Hematopoietic multipotent progenitor cell treated with erythropoietin and hydrocortisone succinate and interleukin-3 and kit ligand, for 15 days (in vitro differentiated cells): ENCODE results near the gene ACADVL.
"Not testable (repeated sequence)": the region's sequence is repeated elsewhere in the genome, so short reads cannot be mapped to it uniquely, and the experiment has no call there.

Source experiments
- DNase-seq: peaks from one replicate; pipeline ENCODE4 v3.0.0-alpha.2; 2015; ENCODE audit warnings: low spot score

Gene ACADVL

GRCh38 chr17:7219812-7220592 lies at the start of gene ACADVL, which contains the start of gene DLG4:
Gene ACADVL, plus strand, starts transcription at chr17:7219938. Its CDS starts 47 bp downstream, at chr17:7219985.
Gene DLG4, minus strand, starts transcription at chr17:7219836.
- peak; percentile 83 for DNase-seq

DNA sequence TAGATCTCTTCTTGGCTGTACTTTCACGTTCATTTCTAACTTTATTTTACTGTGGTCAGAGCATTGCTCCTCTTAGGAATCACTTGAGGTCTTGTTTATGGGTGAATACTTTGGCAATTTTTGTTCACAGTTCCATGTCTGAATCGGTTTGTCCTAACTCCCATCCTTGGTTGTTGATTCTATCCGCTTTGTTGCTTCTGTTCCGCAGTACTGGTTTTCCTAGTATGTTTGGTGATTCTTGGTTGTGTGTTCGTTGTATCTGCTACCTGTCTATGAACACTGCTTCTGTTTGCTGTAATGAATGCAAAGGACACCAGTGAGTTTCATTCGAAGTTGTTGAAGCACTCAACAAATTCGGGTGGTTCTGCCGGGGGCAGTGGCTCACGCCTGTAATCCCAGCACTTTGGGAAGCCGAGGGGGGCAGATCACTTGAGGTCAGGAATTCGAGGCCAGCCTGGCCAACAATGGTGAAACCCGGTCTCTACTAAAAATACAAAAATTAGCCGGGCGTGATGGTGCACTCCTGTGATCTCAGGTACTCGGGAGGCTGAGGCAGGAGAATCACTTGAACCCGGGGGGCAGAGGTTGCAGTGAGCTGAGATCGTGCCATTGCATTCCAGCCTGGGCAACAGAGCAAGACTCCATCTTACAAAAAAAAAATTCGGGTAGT lies 47.1 kb upstream of the ACADVL start:
- not testable (repeated sequence) for DNase-seq

DNA sequence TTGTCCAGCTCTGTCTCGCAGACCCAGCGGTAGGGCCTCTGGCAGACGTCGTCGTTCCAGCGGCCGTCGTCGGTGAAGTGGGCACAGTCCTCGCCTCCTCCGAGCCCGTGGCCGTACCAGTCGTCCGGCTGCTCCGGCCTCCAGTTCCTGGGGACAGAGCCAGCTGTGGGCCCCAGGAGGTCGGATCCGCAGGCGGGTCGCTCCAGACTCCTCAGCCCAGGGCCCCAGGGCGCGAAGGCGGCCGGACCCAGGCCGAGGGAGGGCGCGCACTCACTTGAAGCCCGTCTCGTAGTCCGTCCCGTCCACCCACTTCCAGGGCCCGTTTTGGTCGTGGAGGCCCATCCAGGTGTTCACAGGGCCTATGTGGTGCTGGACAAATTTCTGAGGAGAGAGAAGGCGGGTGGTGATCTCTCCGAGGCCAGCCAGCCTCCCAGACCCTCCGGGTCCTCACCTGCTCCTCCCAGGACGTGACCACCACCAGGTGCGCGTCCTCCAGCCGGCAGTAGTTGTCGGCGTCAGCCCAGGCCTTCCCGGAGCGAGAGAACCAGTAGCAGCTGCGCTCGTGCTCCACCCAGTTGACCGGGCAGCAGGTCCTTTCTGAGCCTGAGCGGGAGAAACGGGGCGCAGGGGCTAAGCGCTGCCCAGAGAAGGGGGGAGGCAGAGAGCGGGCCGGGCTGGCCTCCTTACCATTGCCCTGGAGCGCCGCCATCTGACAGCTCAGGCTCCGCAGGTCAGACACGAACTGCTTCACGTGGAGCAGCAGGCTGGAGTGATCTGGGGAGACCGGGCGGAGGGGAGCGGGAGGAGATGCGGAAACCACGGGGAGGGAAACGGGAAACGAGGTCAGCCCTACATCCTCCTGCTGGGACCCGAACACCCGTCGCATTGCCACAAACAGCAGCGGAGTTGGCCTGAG lies 45.8 kb upstream of the ACADVL start:
- peak; percentile 10 for DNase-seq

GRCh38 chr17:7174603-7175326 lies 45.0 kb upstream of the ACADVL start:
- DNase-seq: no peak

DNA sequence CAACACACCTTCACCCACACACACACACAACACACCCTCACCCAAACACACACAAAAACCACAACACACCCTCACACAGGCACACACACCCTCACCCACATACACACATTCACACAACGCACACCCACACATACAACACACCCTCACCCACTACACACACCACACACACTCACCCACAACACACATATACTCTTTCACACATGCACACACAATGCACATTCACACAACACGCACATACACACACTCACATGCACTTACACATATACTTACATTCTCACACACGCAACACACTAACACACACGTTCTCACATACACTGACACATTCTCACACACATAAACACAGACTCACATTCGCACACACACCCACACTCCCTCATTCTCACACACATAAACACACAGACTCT lies 44.4 kb upstream of the ACADVL start:
- no peak for DNase-seq

DNA sequence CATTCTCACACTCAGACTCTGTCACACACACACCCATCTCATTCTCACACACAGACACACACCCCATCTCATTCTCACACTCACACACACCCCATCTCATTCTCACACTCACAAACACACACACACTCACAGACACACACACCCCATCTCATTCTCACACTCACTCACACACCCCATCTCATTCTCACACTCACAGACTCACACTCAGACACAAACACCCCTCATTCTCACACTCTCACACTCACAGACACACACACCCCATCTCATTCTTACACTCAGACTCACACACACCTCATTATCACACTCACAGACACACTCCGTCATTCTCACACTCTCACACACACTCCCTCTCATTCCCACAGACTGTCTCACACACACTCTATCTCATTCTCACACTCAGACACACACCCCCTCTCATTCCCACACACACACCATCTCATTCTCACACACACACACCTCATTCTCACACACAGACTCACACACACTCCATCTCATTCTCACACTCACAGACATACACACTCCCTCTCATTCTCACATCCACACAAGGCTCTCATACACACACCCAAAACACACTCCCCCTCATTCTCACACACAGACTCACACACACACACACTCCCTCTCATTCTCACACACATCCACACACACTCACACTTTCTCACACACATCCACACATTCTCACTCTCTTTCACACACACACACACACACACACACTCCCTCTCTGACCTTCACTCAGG lies 43.5 kb upstream of the ACADVL start:
- no peak for DNase-seq

DNA sequence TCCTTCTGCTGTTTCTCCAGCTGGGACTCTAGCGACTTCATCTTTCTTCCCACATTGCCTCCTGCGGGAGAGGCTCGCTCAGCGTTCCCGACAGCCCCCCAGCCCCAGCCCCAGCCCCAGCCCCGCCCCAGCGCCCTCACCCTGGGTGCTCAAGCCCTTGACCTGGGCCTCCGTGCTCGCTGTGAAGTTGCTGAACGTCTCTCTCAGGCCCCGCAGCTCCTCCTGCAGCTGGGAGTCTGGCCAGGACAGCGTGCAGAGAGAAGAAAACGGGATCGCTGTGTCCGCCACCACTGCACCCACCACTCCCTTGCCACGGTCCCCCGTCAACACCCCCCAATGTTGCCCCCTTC lies 42.9 kb upstream of the ACADVL start:
- no peak for DNase-seq

- DNase-seq: peak; percentile 24
Measured at GRCh38 chr17:7177191-7177953, 42.4 kb upstream of the ACADVL start.

DNA sequence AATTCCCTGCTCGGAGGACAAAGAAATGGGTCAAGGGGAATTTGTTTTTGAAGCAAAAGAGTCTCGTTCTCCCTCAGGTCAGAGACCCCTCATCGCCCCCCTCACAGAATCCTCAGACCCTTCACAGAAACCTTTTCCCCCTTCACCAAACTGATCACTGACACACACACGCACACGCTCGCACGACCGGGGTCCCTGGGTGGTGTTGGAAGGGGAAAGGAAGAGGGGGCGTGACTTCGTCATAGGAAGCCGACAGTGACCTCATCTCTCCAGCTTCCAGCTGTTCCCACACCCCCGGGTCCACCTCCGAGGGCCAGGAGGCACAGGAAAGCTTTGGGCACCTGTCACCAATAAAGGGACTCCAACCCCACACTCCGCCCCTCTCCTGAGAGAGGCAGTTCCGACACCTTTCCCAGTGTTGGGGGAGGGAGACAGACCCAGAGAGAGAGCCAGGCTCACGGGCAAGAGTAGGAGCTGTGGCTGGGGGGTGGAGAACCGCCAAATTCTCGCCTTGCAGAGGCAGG lies 41.7 kb upstream of the ACADVL start:
- no peak for DNase-seq

DNA sequence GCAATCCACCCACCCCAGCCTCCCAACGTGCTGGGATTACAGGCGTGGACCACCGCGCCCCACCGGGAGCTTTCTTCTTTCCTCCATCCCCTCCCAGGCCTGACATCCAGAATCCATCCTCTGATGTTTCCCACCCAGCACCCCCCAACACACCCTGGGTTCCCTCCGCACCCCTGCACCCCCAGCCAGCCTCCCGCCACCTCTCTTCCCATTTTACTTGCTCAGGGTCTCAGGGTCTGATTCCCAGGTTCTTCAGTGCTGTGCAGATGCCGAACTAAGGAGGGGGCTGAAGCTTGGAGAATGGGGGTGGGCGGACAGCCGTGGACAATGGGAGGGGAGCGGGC lies 40.8 kb upstream of the ACADVL start:
- DNase-seq: no peak

- no peak for DNase-seq
Measured at GRCh38 chr17:7179317-7180254, 40.2 kb upstream of the ACADVL start, which contains the start of gene ASGR1. Gene ASGR1, minus strand, starts transcription at chr17:7179370. Its CDS starts 807 bp downstream, at chr17:7178563.

- not testable (repeated sequence) for DNase-seq
Measured at GRCh38 chr17:7182101-7182500, 37.6 kb upstream of the ACADVL start.

DNA sequence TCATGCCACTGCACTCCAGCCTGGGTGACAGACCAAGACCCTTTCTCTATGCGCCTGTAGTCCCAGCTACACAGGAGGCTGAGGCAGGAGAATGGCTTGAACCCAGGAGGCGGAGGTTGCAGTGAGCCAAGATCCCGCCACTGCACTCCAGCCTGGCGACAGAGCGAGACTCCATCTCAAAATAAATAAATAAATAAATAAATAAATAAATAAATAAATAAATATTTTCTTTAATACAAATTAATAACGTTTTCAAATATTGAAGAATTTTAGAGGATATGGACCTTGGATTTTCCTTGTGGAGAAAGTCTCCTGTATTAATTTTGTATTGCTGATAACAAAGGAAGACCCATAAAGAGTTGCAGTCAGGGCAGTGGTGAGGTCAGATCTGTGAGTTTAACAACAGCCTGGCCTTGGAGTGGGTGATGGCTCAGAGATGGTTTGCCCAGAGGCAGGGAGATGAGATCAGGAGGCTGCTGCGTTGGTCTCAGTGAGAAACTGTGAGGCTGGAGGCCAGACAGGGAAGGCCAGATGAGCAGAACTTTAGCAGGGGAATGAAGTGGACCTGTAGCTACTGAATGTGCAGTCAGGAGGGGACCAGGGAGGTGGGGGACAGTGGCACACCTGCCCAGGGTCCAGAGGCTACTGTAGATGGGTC lies 36.2 kb upstream of the ACADVL start:
- DNase-seq: no peak

DNA sequence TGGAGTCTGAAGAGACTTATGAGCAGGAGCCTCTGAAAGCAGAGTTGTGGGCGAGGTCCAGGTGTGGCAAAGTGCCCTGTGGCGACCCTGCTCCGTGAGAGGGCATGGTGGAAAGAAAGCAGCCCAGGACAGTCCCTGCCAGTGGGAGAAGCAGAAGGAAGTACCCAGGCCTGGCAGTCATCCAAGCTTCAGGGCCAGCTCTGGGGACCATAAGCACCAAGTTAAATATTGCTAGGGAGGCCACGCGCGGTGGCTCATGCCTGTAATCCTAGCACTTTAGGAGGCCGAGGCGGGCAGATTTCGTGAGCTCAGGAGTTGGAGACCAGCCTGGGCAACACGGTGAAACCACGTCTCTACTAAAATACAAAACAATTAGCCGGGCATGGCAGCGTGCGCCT lies 35.6 kb upstream of the ACADVL start:
- DNase-seq: no peak

DNA sequence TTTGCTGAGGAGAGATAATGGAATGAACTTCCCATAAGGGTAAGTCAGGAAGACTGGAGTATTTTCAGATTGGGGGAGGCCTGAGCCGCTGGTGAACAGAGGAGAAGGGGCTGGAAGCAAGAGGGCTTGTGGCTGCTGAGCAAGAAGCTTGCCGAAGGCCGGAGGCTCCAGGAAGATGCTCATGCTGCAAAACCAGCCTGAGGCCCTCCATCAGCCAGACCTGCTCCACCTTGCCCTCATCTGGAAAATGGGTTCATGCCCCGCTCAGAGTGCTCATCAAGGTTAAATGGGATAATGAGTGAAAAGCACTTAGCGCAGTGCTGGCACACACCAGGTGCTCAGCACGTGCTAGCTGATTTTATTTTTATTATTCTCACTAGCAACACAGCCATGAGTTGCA lies 35.1 kb upstream of the ACADVL start:
- no peak for DNase-seq

GRCh38 chr17:7186241-7186640 lies 33.5 kb upstream of the ACADVL start:
- no peak for DNase-seq

GRCh38 chr17:7190276-7190917 lies 29.3 kb upstream of the ACADVL start:
- no peak for DNase-seq

DNA sequence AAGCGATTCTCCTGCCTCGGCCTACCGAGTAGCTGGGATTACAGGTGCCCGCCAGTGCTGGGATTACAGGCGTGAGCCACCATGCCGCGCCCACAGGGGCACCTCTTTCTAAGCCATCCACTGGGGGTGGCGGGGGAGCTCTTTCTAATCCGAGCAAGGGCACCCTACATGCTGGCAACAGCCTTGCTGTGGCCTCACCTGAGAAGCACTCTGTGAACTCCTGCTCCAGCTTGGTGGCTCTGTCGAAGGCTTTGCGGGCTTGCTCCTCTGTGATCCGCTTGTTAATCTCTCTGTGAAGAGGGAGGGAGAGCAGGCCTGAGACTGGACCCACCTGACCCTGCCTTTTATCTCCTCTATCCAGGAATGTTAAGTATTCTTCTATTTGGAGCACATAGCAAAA lies 28.7 kb upstream of the ACADVL start:
- DNase-seq: no peak
